HL-60 (cell line): ENCODE results near the gene PPFIA3.

Experiments used
- TF ChIP-seq, protein P1 (sequence below): IDR thresholded peaks from one replicate; pipeline ENCODE4 v1.5.1; 2011; ENCODE audit warnings: low read length, control low read depth, inconsistent platforms; ENCODE audit not compliant: insufficient read depth
- TF ChIP-seq, protein P2 (sequence below): IDR thresholded peaks from 2 replicates; pipeline ENCODE4 v1.6.1; 2012; ENCODE audit warnings: low read depth; ENCODE audit not compliant: insufficient replicate concordance

DNA sequence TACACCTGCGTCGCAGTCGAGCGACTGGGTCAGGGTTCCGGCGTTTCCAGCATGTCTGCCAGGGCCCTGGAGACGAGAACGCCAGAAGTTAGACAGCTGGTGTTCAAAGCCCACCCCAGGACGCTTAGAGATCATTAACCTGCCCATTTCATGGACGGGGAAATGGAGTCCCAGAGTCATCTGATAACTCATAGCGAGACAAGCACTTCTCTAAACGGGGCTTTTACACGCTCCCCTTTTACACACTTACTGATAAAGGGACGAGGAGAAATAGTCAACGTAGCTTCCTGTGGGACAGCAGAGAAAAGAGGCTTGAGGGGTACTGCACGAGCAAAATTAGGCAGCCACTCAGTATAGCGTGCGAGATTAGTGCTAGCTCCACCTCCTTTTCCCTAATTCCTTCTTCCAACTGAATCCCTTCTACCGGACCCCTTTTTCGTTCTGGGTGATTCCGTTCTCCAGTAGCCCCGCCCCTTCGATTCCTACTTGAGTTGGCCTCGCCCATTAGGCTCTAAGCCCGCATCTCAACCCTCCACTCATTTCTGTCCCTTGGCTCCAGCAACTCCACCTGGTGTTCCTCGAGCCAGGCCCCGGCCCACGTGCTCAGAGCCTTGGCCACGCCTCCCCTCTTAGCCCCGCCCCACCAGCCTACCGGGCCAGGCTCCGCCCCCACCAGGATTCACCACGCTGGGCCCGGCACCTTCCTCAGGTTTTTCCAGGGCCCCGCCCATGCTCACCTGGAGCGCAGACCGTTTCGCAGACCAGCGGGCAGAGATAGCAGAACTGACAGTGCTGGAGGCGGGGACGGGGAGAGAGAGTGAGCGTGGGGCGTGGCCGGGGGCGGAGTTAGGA is 32.1 kb downstream of the PPFIA3 start:
- TF ChIP-seq, protein P1, sequence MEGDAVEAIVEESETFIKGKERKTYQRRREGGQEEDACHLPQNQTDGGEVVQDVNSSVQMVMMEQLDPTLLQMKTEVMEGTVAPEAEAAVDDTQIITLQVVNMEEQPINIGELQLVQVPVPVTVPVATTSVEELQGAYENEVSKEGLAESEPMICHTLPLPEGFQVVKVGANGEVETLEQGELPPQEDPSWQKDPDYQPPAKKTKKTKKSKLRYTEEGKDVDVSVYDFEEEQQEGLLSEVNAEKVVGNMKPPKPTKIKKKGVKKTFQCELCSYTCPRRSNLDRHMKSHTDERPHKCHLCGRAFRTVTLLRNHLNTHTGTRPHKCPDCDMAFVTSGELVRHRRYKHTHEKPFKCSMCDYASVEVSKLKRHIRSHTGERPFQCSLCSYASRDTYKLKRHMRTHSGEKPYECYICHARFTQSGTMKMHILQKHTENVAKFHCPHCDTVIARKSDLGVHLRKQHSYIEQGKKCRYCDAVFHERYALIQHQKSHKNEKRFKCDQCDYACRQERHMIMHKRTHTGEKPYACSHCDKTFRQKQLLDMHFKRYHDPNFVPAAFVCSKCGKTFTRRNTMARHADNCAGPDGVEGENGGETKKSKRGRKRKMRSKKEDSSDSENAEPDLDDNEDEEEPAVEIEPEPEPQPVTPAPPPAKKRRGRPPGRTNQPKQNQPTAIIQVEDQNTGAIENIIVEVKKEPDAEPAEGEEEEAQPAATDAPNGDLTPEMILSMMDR: no peak
- TF ChIP-seq, protein P2, sequence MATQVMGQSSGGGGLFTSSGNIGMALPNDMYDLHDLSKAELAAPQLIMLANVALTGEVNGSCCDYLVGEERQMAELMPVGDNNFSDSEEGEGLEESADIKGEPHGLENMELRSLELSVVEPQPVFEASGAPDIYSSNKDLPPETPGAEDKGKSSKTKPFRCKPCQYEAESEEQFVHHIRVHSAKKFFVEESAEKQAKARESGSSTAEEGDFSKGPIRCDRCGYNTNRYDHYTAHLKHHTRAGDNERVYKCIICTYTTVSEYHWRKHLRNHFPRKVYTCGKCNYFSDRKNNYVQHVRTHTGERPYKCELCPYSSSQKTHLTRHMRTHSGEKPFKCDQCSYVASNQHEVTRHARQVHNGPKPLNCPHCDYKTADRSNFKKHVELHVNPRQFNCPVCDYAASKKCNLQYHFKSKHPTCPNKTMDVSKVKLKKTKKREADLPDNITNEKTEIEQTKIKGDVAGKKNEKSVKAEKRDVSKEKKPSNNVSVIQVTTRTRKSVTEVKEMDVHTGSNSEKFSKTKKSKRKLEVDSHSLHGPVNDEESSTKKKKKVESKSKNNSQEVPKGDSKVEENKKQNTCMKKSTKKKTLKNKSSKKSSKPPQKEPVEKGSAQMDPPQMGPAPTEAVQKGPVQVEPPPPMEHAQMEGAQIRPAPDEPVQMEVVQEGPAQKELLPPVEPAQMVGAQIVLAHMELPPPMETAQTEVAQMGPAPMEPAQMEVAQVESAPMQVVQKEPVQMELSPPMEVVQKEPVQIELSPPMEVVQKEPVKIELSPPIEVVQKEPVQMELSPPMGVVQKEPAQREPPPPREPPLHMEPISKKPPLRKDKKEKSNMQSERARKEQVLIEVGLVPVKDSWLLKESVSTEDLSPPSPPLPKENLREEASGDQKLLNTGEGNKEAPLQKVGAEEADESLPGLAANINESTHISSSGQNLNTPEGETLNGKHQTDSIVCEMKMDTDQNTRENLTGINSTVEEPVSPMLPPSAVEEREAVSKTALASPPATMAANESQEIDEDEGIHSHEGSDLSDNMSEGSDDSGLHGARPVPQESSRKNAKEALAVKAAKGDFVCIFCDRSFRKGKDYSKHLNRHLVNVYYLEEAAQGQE: no peak
